Measurements from ENCODE around the gene ITGB2.

Gene ITGB2

DNA sequence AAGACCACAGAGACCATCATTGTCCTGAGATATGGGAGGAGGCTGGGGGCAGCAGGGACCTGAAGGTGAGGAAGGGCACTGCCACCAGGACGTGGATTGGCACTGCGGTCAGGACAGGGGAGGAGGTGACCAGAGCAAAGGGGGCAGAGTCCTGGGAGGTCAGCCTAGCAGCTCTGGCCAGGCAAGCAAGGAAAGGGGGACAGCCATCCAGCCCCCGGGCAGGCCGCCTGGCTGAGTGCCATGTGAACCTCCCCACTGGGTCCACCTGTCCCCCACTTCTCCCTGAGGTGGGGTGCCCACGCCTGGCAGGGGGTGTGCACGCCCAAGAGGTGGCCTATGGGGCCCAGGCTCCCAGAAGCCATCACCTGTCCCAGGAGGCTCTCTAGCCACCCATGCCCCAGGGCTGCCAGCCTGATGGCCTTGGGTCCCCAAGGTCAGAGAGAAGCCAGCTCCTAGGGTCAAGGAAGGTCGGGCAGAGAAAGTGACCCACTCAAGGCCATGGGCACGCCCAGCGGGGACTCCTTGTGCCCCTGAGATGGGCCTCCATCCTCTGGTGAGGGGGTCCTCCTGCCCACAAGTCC, 29.6 kb downstream of the ITGB2 start:
- Histone ChIP-seq H3K9ac (ENCODE audit: low read length) (no peak overlapping the region), H3K4me1 (ENCODE audit: control insufficient read depth, insufficient read depth, low read length) (no peaks in the 10 kb centered on the region), H3K27me3 (ENCODE audit: control insufficient read depth, insufficient read depth, low read length) (no peaks in the 10 kb centered on the region), H3K4me3 (ENCODE audit: low read length) (no peak overlapping the region), H3K27ac (ENCODE audit: low read depth, low read length) (no peak overlapping the region), H3K36me3 (ENCODE audit: control insufficient read depth, insufficient read depth, low read length) (no peaks in the 10 kb centered on the region)

DNA sequence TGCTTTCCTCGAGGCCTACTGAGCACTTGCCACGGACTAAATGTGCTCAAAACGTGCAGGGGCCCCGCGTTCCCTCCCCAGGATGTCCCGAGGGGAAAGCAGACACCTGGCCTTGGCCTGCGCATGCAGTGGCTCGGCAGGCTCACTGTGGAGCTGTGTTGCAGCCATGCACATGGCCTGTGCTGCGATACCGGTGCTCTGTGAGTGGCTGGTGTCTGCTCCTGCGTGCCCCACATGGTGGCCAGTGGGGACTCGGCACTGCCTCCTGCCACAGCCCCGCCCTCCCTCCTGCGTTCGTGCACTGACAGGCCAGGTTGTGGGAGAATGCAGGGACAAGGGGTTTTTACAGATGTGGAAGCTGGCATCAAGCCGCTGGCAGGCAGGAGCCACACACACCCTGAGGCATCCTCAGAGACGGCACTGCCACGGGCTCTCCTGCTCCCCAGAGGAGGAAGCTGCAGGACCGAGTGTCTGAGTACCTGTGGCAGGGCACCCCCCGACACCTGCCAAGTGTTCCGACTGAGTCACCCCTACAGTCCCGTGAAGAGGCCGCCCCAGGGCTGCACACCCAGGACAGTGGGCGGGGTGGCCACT, 30.3 kb downstream of the ITGB2 start:
- Histone ChIP-seq H3K27me3 (ENCODE audit: control insufficient read depth, insufficient read depth, low read length) (peaks cover 3% of the 10 kb centered on the region), H3K4me3 (ENCODE audit: low read length) (no peak overlapping the region), H3K36me3 (ENCODE audit: control insufficient read depth, insufficient read depth, low read length) (no peaks in the 10 kb centered on the region), H3K27ac (ENCODE audit: low read depth, low read length) (no peak overlapping the region), H3K4me1 (ENCODE audit: control insufficient read depth, insufficient read depth, low read length) (no peaks in the 10 kb centered on the region), H3K9ac (ENCODE audit: low read length) (no peak overlapping the region)

DNA sequence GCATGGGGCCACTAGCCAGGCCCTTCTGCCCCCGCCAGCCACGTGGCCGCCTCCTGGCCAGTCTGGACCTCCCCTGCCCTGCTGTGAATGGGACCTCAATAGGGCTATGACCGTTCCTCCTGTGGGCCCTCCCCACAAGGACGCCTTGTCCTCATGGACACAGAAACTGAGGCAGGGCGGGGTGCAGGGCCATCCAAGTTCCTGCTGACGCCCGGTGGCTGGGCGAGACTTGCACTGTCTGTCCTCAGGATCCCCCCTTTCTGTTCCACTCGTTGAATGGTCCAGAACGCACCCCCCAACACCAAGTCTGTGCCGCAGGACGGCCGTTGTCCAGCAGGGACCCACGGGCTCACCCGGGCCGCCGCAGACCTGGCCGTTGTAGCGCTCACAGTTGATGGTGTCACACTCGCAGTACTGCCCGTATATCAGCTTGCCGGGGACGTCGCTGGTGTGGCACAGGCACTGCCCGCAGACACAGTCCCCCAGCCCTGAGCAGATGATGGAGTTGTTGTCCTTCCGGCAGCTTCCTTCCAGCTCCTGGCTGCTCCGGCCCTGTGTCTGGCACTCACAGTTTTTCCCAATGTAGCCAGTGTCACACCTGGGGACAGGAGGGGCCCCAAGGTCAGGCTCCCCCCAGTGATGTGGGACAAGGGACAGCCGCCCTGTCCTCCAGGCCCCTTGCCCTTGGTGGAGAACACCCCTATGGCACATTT, 30.9 kb downstream of the ITGB2 start:
- no peaks in the 10 kb centered on the region for H3K4me1 ChIP-seq (ENCODE audit: control insufficient read depth, insufficient read depth, low read length)
- H3K36me3 ChIP-seq (ENCODE audit: control insufficient read depth, insufficient read depth, low read length) = no peaks in the 10 kb centered on the region

DNA sequence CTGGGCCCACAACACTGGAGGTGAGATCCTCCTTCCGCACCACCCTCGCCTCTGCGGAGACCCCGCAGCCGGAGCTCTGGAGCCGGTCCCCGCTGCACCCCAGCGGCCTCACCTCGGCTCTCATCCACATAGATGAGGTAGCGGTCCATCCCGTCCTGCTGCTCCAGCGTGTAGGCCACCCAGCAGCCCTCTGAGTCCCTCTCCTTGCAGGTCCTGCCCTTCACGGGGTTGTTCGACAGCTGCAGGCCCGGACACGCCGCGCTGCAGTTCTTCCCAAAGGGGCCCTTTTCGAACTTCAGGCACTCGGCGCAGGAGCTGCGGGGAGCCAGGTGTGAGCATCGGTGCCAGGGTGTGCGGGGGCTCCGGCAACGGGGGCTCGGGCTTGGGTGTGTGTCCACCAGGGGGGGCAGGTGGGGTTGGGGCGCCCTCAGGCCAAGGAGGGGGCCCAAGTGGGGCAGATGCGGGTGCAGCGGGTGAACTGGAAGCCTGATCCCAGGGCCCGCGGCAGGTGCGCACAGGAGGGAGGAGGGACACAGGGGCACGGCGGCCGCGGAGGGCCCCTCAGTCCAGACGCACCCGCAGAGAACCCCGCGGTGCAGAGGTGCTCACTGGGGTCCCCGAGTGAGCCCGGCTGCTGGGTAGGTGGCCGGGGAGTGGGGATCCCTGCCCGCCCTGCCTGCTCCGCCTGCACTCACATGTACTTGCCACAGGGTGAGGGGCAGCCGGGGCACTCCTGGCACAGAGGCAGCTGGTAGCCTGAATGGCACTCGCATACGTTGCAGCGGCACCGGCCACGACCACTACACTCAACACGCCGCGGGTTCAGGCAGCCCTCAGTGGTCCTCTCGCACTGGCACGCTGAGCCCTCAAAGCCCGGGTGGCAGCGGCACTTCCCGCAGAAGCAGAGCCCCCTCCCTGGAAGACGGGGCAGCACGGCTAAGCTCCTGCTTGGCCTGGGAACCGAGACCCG, 31.8 kb downstream of the ITGB2 start:
- Histone ChIP-seq H3K36me3 (ENCODE audit: control insufficient read depth, insufficient read depth, low read length) (no peaks in the 10 kb centered on the region), H3K4me1 (ENCODE audit: control insufficient read depth, insufficient read depth, low read length) (no peaks in the 10 kb centered on the region), H3K27me3 (ENCODE audit: control insufficient read depth, insufficient read depth, low read length) (peaks cover 3% of the 10 kb centered on the region), H3K4me3 (ENCODE audit: low read length) (no peak overlapping the region), H3K27ac (ENCODE audit: low read depth, low read length) (no peak overlapping the region), H3K9ac (ENCODE audit: low read length) (no peak overlapping the region)

More for the DNA sequence above, 30.9 kb downstream of the ITGB2 start:
- no peak overlapping the region for H3K9ac ChIP-seq (ENCODE audit: low read length)
- no peak overlapping the region for H3K27ac ChIP-seq (ENCODE audit: low read depth, low read length)
- peaks cover 3% of the 10 kb centered on the region for H3K27me3 ChIP-seq (ENCODE audit: control insufficient read depth, insufficient read depth, low read length)
- no peak overlapping the region for H3K4me3 ChIP-seq (ENCODE audit: low read length)

DNA sequence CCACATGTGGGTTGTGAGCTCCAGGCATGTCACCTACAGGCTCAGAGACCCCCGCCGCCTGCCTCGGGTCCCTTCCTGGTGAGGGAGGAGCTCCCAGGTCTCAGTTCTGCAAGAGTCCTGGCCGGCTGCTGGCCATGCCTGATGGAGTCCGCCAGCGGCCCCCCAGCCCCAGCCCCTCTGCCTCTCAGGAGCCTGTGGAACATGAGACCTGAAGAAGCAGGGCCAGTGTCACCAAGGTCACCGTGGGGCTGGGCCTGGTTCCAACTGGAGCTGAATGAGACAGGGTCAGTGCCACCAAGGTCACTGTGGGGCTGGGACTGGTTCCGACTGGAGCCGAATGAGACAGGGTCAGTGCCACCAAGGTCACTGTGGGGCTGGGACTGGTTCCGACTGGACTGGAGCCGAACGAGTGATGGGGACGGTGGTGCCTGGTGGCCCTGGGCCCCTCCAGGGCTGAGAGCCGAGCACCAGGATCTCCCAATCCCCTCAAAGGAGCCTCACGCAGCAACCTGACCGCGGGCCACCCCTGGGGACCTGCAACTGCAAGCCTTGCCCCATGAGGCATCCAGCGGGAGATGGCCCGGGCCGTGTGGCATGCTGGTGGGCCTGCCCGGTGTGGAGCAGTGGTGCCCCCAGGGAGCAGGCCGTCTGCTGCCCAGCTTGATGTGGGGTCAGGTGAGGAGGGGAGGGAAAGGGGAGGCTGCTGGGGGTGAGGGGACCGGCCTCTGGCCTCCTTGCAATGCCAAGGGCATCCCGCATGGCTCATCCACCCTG, 32.7 kb downstream of the ITGB2 start:
- Histone ChIP-seq H3K36me3 (ENCODE audit: control insufficient read depth, insufficient read depth, low read length) (no peaks in the 10 kb centered on the region), H3K27me3 (ENCODE audit: control insufficient read depth, insufficient read depth, low read length) (peaks cover 3% of the 10 kb centered on the region), H3K4me1 (ENCODE audit: control insufficient read depth, insufficient read depth, low read length) (no peaks in the 10 kb centered on the region), H3K4me3 (ENCODE audit: low read length) (no peak overlapping the region), H3K9ac (ENCODE audit: low read length) (no peak overlapping the region), H3K27ac (ENCODE audit: low read depth, low read length) (no peak overlapping the region)

DNA sequence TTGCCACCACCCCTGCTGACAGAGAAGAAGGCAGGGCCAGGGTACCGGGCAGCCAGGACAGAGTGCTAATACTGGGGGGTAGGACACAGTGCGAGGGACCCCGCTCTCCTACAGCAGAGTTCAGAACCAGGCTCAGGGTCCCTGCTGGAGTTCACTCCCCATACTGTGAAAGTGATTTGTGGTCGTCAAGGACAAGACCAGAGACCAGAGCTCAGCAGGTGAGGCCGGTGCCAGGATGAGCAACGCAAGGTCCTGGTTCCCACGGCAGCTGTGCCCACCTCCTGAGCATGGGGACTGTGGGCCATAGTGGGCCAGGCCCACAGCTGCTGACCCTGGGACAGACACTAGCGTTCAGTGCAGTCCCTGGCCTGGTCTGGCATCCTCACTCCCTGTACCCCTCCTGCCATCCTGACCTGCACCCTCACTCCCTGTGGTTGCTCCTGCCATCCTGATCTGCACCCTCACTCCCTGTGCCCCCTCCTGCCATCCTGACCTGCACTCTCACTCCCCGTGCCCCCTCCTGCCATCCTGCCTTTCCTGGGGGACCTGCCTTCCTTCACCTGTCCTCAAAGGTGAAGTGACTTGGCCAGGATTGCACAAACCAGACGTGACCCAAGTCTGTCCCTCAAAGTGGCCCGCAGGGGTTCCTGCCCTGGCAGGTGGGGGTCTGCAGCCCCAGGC, 33.4 kb downstream of the ITGB2 start:
- Histone ChIP-seq H3K4me1 (ENCODE audit: control insufficient read depth, insufficient read depth, low read length) (no peaks in the 10 kb centered on the region), H3K27ac (ENCODE audit: low read depth, low read length) (no peak overlapping the region), H3K9ac (ENCODE audit: low read length) (no peak overlapping the region), H3K36me3 (ENCODE audit: control insufficient read depth, insufficient read depth, low read length) (no peaks in the 10 kb centered on the region), H3K4me3 (ENCODE audit: low read length) (no peak overlapping the region), H3K27me3 (ENCODE audit: control insufficient read depth, insufficient read depth, low read length) (peaks cover 3% of the 10 kb centered on the region)

DNA sequence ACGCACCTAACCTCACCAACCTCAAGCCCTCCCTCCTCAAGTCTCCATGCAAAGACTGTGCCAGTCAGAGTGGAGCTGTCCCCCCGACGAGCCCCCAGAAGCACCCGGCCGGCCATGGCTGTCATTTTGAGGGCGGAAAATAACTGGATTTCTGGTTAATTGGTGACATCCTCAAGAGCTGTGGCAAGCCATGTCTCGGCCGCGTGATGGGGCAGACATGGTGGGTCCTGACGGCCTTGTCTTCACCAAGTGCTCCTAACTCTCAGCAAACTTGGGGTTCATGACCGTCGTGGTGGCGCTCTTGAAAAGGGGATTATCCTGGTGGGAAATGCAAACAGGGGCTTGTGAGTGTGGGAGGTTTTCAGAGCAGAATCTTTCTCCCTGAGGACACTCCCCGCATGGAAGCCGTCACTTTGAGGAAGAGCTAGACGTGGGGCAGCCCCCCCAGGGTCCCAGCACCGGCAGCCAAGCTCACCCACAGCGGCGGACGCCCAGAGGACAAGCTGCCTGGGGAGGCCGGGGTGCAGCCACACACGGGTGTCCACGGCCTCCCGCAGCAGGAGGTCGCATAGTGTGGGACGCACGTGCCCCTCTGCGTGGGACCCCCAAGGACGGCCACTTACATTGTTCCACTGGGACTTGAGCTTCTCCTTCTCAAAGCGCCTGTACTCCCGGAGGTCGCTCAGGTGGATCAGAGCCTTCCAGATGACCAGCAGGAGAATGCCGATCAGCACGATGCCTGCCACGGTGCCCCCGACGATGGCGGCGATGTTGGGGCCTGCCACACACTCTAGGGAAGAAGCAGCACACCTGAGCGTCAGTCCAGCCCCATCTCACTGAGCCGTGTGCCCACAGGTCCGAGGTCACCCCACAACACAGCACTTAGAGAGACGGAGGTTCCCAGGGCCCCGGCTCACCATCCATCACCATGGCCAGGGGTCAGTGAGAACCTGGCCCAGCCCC, 34.3 kb downstream of the ITGB2 start:
- H3K9ac ChIP-seq (ENCODE audit: low read length) = no peak overlapping the region
- peaks cover 3% of the 10 kb centered on the region for H3K27me3 ChIP-seq (ENCODE audit: control insufficient read depth, insufficient read depth, low read length)
- no peaks in the 10 kb centered on the region for H3K4me1 ChIP-seq (ENCODE audit: control insufficient read depth, insufficient read depth, low read length)
- H3K4me3 ChIP-seq (ENCODE audit: low read length) = no peak overlapping the region
- no peaks in the 10 kb centered on the region for H3K36me3 ChIP-seq (ENCODE audit: control insufficient read depth, insufficient read depth, low read length)
- no peak overlapping the region for H3K27ac ChIP-seq (ENCODE audit: low read depth, low read length)

DNA sequence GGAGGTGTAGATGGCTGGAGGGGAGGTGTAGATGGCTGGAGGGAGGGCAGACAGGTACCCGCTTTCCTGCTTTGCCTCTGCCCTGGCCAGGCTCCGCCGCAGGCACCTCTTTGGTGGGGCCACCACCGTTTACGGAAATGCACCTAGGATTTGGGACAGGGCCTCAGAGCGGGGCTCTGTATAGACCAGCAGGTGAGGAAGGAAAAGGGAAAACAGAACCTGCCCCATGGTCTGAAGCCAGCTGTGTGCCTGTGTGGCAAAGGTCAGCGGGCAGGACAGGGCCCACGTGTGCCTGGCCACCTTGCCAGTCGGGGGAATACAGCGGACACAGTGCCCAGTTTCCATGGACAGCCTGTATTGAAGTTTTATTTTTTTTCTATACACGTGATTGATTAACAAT, 35.1 kb downstream of the ITGB2 start:
- no peak overlapping the region for H3K27ac ChIP-seq (ENCODE audit: low read depth, low read length)
- no peak overlapping the region for H3K4me3 ChIP-seq (ENCODE audit: low read length)
- H3K9ac ChIP-seq (ENCODE audit: low read length) = no peak overlapping the region
- H3K27me3 ChIP-seq (ENCODE audit: control insufficient read depth, insufficient read depth, low read length) = peaks cover 3% of the 10 kb centered on the region
- H3K36me3 ChIP-seq (ENCODE audit: control insufficient read depth, insufficient read depth, low read length) = no peaks in the 10 kb centered on the region
- H3K4me1 ChIP-seq (ENCODE audit: control insufficient read depth, insufficient read depth, low read length) = no peaks in the 10 kb centered on the region

DNA sequence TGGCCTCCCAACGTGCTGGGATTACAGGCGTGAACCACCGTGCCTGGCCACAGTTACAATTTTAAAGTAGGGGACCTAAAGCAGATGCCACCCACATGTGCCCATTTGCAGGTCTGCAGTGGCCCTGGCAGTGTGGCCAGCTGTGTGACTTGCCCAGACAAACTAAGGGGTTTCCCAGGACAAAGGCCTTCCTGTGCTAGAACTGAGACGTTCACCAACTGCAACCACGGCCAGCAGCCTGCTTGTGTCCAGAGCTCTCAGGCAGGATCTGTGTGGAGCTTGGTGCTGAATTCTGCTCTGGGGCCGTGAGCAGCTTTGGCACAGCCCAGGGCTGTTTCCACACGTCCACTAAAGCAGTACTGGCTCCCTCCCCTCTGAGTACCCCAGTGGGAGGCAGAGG, 36.6 kb downstream of the ITGB2 start:
- Histone ChIP-seq H3K9ac (ENCODE audit: low read length) (no peak overlapping the region), H3K27ac (ENCODE audit: low read depth, low read length) (no peak overlapping the region), H3K36me3 (ENCODE audit: control insufficient read depth, insufficient read depth, low read length) (no peaks in the 10 kb centered on the region)

DNA sequence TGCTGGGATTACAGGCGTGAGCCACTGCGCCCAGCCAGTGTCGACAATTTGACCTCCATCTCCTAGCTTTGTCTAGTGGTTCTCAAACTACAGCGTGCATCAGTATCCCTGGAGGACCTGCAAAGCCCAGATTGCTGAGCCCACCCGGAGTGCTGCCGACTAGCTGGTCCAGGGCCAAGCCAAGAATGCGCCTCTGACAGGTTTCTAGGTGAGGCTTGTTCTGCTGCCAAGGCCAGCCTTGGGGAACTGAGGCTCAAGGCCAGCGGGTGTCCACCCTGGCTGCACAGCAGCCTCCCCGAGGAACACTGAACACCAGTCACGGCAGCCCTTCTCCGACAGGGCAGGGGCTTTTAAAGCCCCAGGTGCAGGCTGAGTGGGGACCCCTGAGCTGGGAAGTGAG, 37.4 kb downstream of the ITGB2 start:
- Histone ChIP-seq H3K4me3 (ENCODE audit: low read length) (no peak overlapping the region), H3K4me1 (ENCODE audit: control insufficient read depth, insufficient read depth, low read length) (no peaks in the 10 kb centered on the region), H3K27ac (ENCODE audit: low read depth, low read length) (no peak overlapping the region), H3K27me3 (ENCODE audit: control insufficient read depth, insufficient read depth, low read length) (peaks cover 3% of the 10 kb centered on the region), H3K36me3 (ENCODE audit: control insufficient read depth, insufficient read depth, low read length) (no peaks in the 10 kb centered on the region), H3K9ac (ENCODE audit: low read length) (no peak overlapping the region)

More for the DNA sequence above, 36.6 kb downstream of the ITGB2 start:
- peaks cover 3% of the 10 kb centered on the region for H3K27me3 ChIP-seq (ENCODE audit: control insufficient read depth, insufficient read depth, low read length)
- H3K4me3 ChIP-seq (ENCODE audit: low read length) = no peak overlapping the region
- H3K4me1 ChIP-seq (ENCODE audit: control insufficient read depth, insufficient read depth, low read length) = no peaks in the 10 kb centered on the region

All from rectal smooth muscle tissue (tissue), 1 donor.